Osteoblast (primary cell): ENCODE data around the gene TMEM94. TPM values are rescaled to one million over a fixed set of nuclear protein-coding genes. Genes with fewer than 3 reads are reported as not detected.

ENCODE experiments used
- DNase-seq: peaks from one replicate; pipeline ENCODE4 v3.0.0; 2011; ENCODE audit warnings: low spot score, mixed read lengths; ENCODE audit not compliant: insufficient read length; ENCODE audit errors: missing footprints
- H2AFZ ChIP-seq: 2 replicates; pipeline ENCODE4 v1.6.0; 2011; ENCODE audit warnings: mild to moderate bottlenecking, low read length
- H3K27ac ChIP-seq: 2 replicates; pipeline ENCODE4 v1.5.1; 2011; ENCODE audit warnings: mild to moderate bottlenecking, low read depth, low read length, moderate library complexity
- H3K27me3 ChIP-seq: 2 replicates; pipeline ENCODE4 v1.6.0; 2012; ENCODE audit warnings: mild to moderate bottlenecking, control low read depth, inconsistent platforms, low read length, moderate library complexity; ENCODE audit not compliant: insufficient read depth
- H3K36me3 ChIP-seq: 2 replicates; pipeline ENCODE4 v1.5.1; 2011; ENCODE audit warnings: mild to moderate bottlenecking, low read length, control low read depth, moderate library complexity; ENCODE audit not compliant: insufficient read depth
- H3K4me1 ChIP-seq: 2 replicates; pipeline ENCODE4 v1.5.1; 2011; ENCODE audit warnings: mild to moderate bottlenecking, low read length, control low read depth, moderate library complexity; ENCODE audit not compliant: insufficient read depth
- H3K4me2 ChIP-seq: 2 replicates; pipeline ENCODE4 v1.6.0; 2011; ENCODE audit warnings: mild to moderate bottlenecking, low read length; ENCODE audit not compliant: insufficient read depth
- H3K4me3 ChIP-seq: fragments of 200-600 bp; sonication (generic); 3 replicates; pipeline ENCODE4 v1.5.1; 2012; ENCODE audit warnings: mild to moderate bottlenecking, low read length, inconsistent platforms; ENCODE audit not compliant: insufficient read depth
- H3K79me2 ChIP-seq: 2 replicates; pipeline ENCODE4 v1.6.0; 2012; ENCODE audit warnings: mild to moderate bottlenecking, low read length, control low read depth, inconsistent platforms; ENCODE audit not compliant: insufficient read depth
- H3K9me3 ChIP-seq: 2 replicates; pipeline ENCODE4 v1.5.1; 2011; ENCODE audit warnings: low read depth, low read length, control low read depth
- H4K20me1 ChIP-seq: 2 replicates; pipeline ENCODE4 v1.6.0; 2012; ENCODE audit warnings: mild to moderate bottlenecking, low read length, control low read depth; ENCODE audit not compliant: insufficient read depth
- total RNA-seq: library from RNA; depleted of rRNA; stranded (reverse); fragments of >200 nt; gene quantifications from 2 replicates; pipeline ENCODE4 v1.2.3, GENCODE V29; 2012
- TF ChIP-seq, protein P1 (sequence below): IDR thresholded peaks from 2 replicates; pipeline ENCODE4 v1.5.1; 2011; ENCODE audit warnings: mild to moderate bottlenecking, low read depth, low read length, moderate library complexity; ENCODE audit errors: extremely low read depth

Gene TMEM94
- total RNA-seq, 1 donor = 38.0 TPM

DNA sequence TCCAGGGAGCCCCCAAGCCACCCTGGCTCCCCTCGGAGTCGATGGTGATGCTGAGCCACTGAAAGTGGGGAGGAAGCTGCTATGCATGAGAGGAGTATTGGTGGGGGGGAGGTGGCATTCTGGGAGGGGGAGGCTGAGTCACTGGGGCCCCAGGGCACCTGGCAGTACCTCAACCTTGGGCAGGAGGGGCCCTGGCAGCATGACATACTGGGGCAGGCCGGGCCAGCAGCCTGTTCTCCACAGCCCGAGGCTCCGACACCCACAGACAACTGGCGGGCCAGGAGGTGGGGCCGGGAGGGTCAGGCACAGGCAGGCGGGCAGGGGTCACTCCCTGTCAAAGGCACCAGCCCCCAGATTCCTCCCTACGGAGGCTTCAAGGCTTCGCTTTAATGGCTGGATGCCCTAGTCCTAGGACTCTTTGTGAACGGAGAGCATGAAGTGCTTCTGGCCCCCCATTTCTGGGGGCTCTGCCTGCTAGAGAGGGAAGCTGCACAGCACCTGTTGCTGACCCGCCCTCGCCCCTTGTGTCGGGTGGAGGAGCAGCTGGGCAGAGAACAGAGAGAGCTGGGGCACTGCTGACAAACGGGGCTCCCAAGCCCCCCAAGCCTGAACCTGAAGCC lies 58.0 kb downstream of the TMEM94 start:
- no peaks in the 10 kb centered on the region for H3K27me3 ChIP-seq
- peaks cover 15% of the 10 kb centered on the region for H3K4me1 ChIP-seq
- H2AFZ ChIP-seq = peak overlapping the region; percentile 70
- peaks cover 9% of the 10 kb centered on the region for H3K36me3 ChIP-seq
- H4K20me1 ChIP-seq = peaks cover 36% of the 10 kb centered on the region
- no peaks in the 10 kb centered on the region for H3K9me3 ChIP-seq
- peaks cover 28% of the 10 kb centered on the region for H3K79me2 ChIP-seq
- TF ChIP-seq, protein P1, sequence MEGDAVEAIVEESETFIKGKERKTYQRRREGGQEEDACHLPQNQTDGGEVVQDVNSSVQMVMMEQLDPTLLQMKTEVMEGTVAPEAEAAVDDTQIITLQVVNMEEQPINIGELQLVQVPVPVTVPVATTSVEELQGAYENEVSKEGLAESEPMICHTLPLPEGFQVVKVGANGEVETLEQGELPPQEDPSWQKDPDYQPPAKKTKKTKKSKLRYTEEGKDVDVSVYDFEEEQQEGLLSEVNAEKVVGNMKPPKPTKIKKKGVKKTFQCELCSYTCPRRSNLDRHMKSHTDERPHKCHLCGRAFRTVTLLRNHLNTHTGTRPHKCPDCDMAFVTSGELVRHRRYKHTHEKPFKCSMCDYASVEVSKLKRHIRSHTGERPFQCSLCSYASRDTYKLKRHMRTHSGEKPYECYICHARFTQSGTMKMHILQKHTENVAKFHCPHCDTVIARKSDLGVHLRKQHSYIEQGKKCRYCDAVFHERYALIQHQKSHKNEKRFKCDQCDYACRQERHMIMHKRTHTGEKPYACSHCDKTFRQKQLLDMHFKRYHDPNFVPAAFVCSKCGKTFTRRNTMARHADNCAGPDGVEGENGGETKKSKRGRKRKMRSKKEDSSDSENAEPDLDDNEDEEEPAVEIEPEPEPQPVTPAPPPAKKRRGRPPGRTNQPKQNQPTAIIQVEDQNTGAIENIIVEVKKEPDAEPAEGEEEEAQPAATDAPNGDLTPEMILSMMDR = no peak
- DNase-seq = no peak
- H3K27ac ChIP-seq = peak overlapping the region; percentile 41
- H3K4me2 ChIP-seq = peak overlapping the region; percentile 94
- peak overlapping the region; percentile 86 for H3K4me3 ChIP-seq

DNA sequence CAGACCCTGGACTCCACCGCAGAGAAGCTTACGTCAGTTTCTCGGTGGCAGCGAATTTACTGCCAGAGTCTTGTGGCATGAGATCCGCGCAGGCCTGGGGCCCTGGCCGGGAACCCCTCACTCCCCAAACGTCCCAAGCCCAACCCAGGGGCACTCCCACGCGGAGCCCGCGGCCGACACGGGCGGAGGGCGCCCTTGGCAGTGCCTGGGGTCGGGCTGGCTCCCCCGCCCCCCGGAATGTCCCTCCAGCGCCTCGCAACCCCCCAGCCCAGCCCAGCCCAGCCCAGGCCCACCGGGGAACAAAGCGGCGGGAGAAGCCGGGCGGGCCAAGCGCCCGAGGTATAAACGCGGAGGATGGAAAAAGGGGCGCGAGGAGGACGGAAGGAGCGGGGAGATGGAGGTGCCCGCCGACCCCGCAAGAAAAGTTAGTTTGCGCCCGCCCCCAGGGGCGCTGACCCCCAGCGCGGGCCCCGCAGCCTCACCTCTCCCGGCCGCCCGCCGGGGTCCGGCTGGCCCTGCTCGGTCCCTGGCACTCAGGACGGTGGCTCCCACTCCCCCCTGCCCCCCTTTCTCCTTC lies 58.6 kb downstream of the TMEM94 start:
- H3K27me3 ChIP-seq = no peaks in the 10 kb centered on the region
- peaks cover 13% of the 10 kb centered on the region for H3K36me3 ChIP-seq
- peaks cover 28% of the 10 kb centered on the region for H3K79me2 ChIP-seq
- H2AFZ ChIP-seq = peak overlapping the region; percentile 70
- TF ChIP-seq, protein P1 = no peak
- H3K9me3 ChIP-seq = no peaks in the 10 kb centered on the region
- H3K27ac ChIP-seq = peak overlapping the region; percentile 41
- H4K20me1 ChIP-seq = peaks cover 32% of the 10 kb centered on the region
- DNase-seq = peak; percentile 93
- H3K4me2 ChIP-seq = peak overlapping the region; percentile 94
- peak overlapping the region; percentile 86 for H3K4me3 ChIP-seq
- peaks cover 15% of the 10 kb centered on the region for H3K4me1 ChIP-seq

GRCh38 chr17:75515496-75516254 lies 59.2 kb downstream of the TMEM94 start, which contains the start of gene CASKIN2:
CASKIN2 (minus strand) TSS chr17:75515537; CDS start chr17:75513804, 1,733 bp downstream.
- peak within 1 kb of the TSS; percentile 86 for H3K4me3 ChIP-seq
- no peaks in the 10 kb centered on the region for H3K27me3 ChIP-seq
- TF ChIP-seq, protein P1 = peak; percentile 82
- peak; percentile 100 for DNase-seq
- H3K79me2 ChIP-seq = peaks cover 28% of the 10 kb centered on the region
- H3K9me3 ChIP-seq = no peaks in the 10 kb centered on the region
- H3K4me1 ChIP-seq = peaks cover 15% of the 10 kb centered on the region
- peaks cover 27% of the 10 kb centered on the region for H4K20me1 ChIP-seq
- peak within 1 kb of the TSS; percentile 41 for H3K27ac ChIP-seq
- H3K4me2 ChIP-seq = peak within 1 kb of the TSS; percentile 94
- H3K36me3 ChIP-seq = peaks cover 13% of the 10 kb centered on the region
- peak within 1 kb of the TSS; percentile 98 for H2AFZ ChIP-seq

DNA sequence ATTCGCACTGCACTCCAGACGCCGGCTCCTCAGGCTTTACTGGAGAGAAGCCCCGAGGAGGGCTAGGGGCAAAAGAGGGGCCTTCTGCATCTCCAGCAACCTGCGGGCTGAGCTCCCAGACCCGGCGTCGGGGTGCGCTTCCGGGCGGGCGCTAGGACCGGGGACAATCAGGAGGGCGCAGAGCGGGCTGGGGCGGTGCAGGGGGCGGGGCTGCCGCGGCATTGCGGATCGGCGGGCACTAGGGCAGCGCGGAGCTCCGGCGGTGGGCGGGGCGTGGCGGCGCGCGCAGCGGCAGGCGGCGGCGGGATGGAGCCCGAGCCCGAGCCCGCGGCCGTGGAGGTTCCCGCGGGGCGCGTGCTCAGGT lies 59.8 kb downstream of the TMEM94 start, which contains the start of gene TSEN54:
TSEN54 (plus strand) TSS at position 274 of the 364 bp plus-strand sequence; CDS start at position 307, 33 bp downstream.
- Histone ChIP-seq H3K4me2 (peak within 1 kb of the TSS; percentile 94), H3K27me3 (no peaks in the 10 kb centered on the region), H4K20me1 (peaks cover 25% of the 10 kb centered on the region), H3K4me1 (peaks cover 15% of the 10 kb centered on the region), H3K27ac (no peak within 1 kb of the TSS), H2AFZ (peak within 1 kb of the TSS; percentile 98), H3K4me3 (peak within 1 kb of the TSS; percentile 86), H3K36me3 (peaks cover 13% of the 10 kb centered on the region), H3K9me3 (no peaks in the 10 kb centered on the region), H3K79me2 (peaks cover 27% of the 10 kb centered on the region)
- peak; percentile 100 for DNase-seq
- TF ChIP-seq, protein P1 = no peak
